Adrenal gland (tissue), 12 donors: Measurements from ENCODE around the gene CYP26C1. TPM values are rescaled to one million over a fixed set of nuclear protein-coding genes. Genes with fewer than 3 reads are reported as not detected.

Experiments
- DNase-seq, 7 donors: peaks; one replicate each; pipeline ENCODE4 v3.0.0-alpha.2; 2019 to 2020
- H3K27ac ChIP-seq, 5 donors: fragments of 200-600 bp; sonication (generic) in 4 of 5; 1 replicate in 3 of 5; 2 replicates in 2 of 5; pipeline versions ENCODE4 v1.5.1 to v1.8.0; 2016 to 2020; ENCODE audit warnings: mild to moderate bottlenecking in 1 of 5
- H3K27me3 ChIP-seq: fragments of 200-600 bp; 2 replicates; pipeline ENCODE4 v1.8.0; 2021
- H3K36me3 ChIP-seq, 2 donors: fragments of 200-600 bp; replicated peaks in 1 of 2; 1 replicate in 1 of 2; 2 replicates in 1 of 2; pipeline versions ENCODE4 v1.5.1 to v1.8.0; 2018 to 2022
- H3K4me1 ChIP-seq, 2 donors: fragments of 200-600 bp; replicated peaks in 1 of 2; 1 replicate in 1 of 2; 2 replicates in 1 of 2; pipeline versions ENCODE4 v1.5.1 to v1.8.0; 2018 to 2021
- H3K4me3 ChIP-seq, 4 donors: fragments of 200-600 bp; sonication (generic) in 3 of 4; one replicate each; pipeline ENCODE4 v1.5.1; 2016 to 2018
- H3K9me3 ChIP-seq, 3 donors: fragments of 200-600 bp; sonication (generic) in 1 of 3; replicated peaks in 1 of 3; 1 replicate in 2 of 3; 2 replicates in 1 of 3; pipeline versions ENCODE4 v1.5.1 to v1.8.0; 2016 to 2021
- POLR2A ChIP-seq, 2 donors: fragments of 450-650 bp; IDR thresholded peaks; one replicate each; pipeline ENCODE4 v1.6.1; 2017; ENCODE audit warnings: antibody characterized with exemption in 2 of 2, mild to moderate bottlenecking in 2 of 2, moderate library complexity in 1 of 2
- WGBS, 4 donors: extraction: QIAGEN DNeasy Blood & Tissue Kit in 2 of 4; methylation state at CpG; one replicate each; pipeline versions ENCODE4 v1.1.5 to v1.1.7; 2013 to 2017; 5-methylcytosine and 5-hydroxymethylcytosine counted together
- intact Hi-C, 2 donors: fragments of 100-400 bp; cut with DNase I; formaldehyde crosslinking; loops; one replicate each; pipeline versions ENCODE4 v1.14.1 to v1.15.0; 2022 to 2023
- polyA plus RNA-seq, 3 donors: library from polyadenylated mRNA; stranded (reverse); fragments of 200-250 nt in 2 of 3; fragments of 350-450 nt in 1 of 3; fragmentation: Illumina TruSeq in 1 of 3; extraction: RNeasy Lipid Tissue Mini Kit (QIAGEN cat#74804) in 1 of 3; gene quantifications; one replicate each; pipeline ENCODE4 v1.2.3, GENCODE V29; 2013 to 2014
- total RNA-seq, 9 donors: library from RNA; depleted of rRNA in 4 of 9; stranded (reverse); fragments of >200 nt in 4 of 9; fragments of 120-200 nt in 1 of 9; fragmentation: NEBNext Ultra II Directional in 1 of 9; extraction: Animal tissue kit (Norgen Biotek cat#: 25700) in 1 of 9; gene quantifications; one replicate each; pipeline versions ENCODE4 v1.1.0 to v1.2.4, GENCODE V29; 2013 to 2023
- TF ChIP-seq, protein P1 (sequence below), 6 experiments: fragments of 450-650 bp in 4 of 6; fragments of 200-600 bp in 2 of 6; sonication (generic) in 1 of 6; IDR thresholded peaks; 1 replicate in 5 of 6; 2 replicates in 1 of 6; pipeline versions ENCODE4 v1.5.1 to v1.8.0; 2016 to 2021; ENCODE audit warnings: antibody characterized with exemption in 6 of 6, mild to moderate bottlenecking in 2 of 6, moderate library complexity in 1 of 6
- donor health status: healthy with polysubstance abuse.
- donor health status: Bipolar disorder and iron deficiency.
- donor health status: DM: yes; HTN: yes; CAD: no.
- donor health status: DM: no; HTN: no; CAD: no.
- donor health status: DM: no; HTN: no; CAD: no.
- donor health status: DM: yes; HTN: yes; CAD: no.

CYP26C1 gene
- total and polyA plus RNA-seq, 12 donors: 0.10 to 5.8 (median 0.25) TPM; not detected in 1

DNA sequence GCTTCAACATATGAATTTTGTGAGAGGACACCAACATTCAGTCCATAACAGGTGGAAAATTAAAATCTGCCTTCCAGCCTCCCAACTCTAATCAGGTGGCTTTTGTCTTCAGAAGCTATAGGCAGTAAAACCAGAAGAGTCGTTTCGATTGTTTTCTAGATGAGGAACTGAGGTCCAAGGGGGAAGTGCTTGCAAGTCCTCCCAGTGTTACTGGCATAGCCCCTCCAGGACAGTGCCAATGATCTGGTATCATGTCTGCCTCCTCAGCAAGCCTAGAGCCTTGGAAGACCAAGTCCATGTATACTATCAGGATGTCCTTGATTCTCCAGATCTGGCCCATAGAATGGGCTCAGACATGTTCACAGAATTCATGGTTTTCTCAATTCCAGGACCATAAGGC is 30.0 kb downstream of the CYP26C1 start:
- no peak overlapping the region for H3K4me3 ChIP-seq
- no peak overlapping the region for H3K27ac ChIP-seq
- intact Hi-C loops: no loop called here
- TF ChIP-seq, protein P1, sequence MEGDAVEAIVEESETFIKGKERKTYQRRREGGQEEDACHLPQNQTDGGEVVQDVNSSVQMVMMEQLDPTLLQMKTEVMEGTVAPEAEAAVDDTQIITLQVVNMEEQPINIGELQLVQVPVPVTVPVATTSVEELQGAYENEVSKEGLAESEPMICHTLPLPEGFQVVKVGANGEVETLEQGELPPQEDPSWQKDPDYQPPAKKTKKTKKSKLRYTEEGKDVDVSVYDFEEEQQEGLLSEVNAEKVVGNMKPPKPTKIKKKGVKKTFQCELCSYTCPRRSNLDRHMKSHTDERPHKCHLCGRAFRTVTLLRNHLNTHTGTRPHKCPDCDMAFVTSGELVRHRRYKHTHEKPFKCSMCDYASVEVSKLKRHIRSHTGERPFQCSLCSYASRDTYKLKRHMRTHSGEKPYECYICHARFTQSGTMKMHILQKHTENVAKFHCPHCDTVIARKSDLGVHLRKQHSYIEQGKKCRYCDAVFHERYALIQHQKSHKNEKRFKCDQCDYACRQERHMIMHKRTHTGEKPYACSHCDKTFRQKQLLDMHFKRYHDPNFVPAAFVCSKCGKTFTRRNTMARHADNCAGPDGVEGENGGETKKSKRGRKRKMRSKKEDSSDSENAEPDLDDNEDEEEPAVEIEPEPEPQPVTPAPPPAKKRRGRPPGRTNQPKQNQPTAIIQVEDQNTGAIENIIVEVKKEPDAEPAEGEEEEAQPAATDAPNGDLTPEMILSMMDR (IDR thresholded peaks at IDR 0.05): no peak
- no peak for TF ChIP-seq POLR2A (IDR thresholded peaks at IDR 0.05)
- DNase-seq: peak in 1 of 7 donors; percentile 17
- no peaks in the 10 kb centered on the region for H3K27me3 ChIP-seq
- no peaks in the 10 kb centered on the region for H3K36me3 ChIP-seq
- H3K4me1 ChIP-seq: no peaks in the 10 kb centered on the region
- H3K9me3 ChIP-seq: no peaks in the 10 kb centered on the region
- 58 to 88% (median 83%) methylated on average over 2 of the region's 2 CpGs for WGBS, 4 donors

DNA sequence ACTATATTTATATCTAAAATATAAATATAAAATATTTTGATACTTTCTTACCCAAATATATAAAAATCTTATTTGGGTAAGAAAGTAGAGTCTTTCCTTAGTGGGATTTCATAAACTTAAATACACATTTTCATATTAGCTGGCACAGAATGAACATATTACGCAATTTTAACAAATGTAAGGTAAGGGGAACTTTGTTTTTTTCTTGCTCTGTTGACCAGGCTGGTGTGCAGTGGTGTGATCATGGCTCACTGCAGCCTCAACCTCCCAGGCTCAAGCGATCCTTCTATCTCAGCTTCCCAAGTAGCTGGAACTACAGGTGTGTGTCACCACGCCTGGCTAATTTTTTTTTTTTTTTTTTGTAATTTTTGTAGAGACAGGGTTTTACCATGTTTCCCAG is 31.4 kb downstream of the CYP26C1 start:
- H3K27ac ChIP-seq: no peak overlapping the region
- H3K4me3 ChIP-seq: no peak overlapping the region
- 91 to 94% (median 93%) methylated on average over 3 of the region's 3 CpGs for WGBS, 4 donors
- no peaks in the 10 kb centered on the region for H3K36me3 ChIP-seq
- H3K27me3 ChIP-seq: no peaks in the 10 kb centered on the region
- intact Hi-C loops: no loop called here
- no peaks in the 10 kb centered on the region for H3K4me1 ChIP-seq
- no peak for TF ChIP-seq POLR2A (IDR thresholded peaks at IDR 0.05)
- TF ChIP-seq, protein P1 (IDR thresholded peaks at IDR 0.05): no peak
- H3K9me3 ChIP-seq: no peaks in the 10 kb centered on the region
- peak in 1 of 7 donors; percentile 3 for DNase-seq

DNA sequence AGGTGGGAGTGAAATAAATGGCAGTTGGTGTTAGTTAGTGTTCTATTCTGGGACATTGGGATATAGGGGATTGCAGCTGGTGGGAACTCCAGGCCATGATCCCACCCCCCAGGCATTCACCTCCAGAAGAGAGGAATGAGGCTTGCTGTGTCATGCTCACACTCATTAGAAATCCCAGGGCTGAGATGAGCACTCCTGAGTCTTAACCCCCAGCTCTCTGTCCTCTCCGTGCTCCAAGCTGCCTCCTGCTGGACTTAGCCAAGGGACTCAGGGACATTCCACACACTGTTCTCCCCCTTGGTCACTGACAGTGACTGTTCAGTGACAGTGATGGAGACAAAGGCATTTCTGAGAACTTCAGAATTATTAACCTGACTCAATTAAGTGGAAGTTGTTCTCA is 34.6 kb downstream of the CYP26C1 start:
- no peaks in the 10 kb centered on the region for H3K27me3 ChIP-seq
- peak in 1 of 7 donors; percentile 25 for DNase-seq
- 59 to 80% (median 79%) methylated on average over 1 of the region's 1 CpG for WGBS, 4 donors
- no peaks in the 10 kb centered on the region for H3K36me3 ChIP-seq
- H3K4me3 ChIP-seq: no peak overlapping the region
- intact Hi-C loops: no loop called here
- TF ChIP-seq, protein P1 (IDR thresholded peaks at IDR 0.05): no peak
- TF ChIP-seq POLR2A (IDR thresholded peaks at IDR 0.05): no peak
- no peak overlapping the region for H3K27ac ChIP-seq
- H3K4me1 ChIP-seq: no peaks in the 10 kb centered on the region
- no peaks in the 10 kb centered on the region for H3K9me3 ChIP-seq

DNA sequence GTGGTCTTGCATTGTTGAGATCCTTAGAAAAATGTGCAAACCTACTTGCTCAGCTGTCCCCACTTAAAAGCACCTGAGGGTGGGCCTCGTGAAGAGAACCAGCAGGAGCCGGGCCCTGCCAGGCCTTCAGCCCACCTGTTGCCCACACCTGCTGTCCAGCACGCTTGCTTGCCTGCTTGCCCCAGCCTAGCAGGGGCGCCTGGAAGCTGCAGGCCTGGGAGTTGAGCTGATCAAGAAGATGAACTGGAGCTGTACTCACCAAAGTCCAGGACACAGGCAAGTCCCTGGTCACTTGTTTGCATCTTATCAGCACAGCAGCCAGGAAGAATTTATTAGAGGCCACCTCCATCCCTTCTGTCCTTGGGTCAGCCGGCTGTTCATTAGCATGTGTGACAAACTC is 36.3 kb downstream of the CYP26C1 start:
- no peak overlapping the region for H3K4me3 ChIP-seq
- intact Hi-C loops: no loop called here
- no peak overlapping the region for H3K27ac ChIP-seq
- TF ChIP-seq, protein P1 (IDR thresholded peaks at IDR 0.05): no peak
- no peak for TF ChIP-seq POLR2A (IDR thresholded peaks at IDR 0.05)
- H3K4me1 ChIP-seq: no peaks in the 10 kb centered on the region
- H3K36me3 ChIP-seq: no peaks in the 10 kb centered on the region
- H3K9me3 ChIP-seq: no peaks in the 10 kb centered on the region
- 77 to 83% (median 81%) methylated on average over 5 of the region's 5 CpGs for WGBS, 4 donors
- no peaks in the 10 kb centered on the region for H3K27me3 ChIP-seq
- peak in 1 of 7 donors; percentile 5 for DNase-seq
